ENCODE results near the gene EFCAB7.
"Not testable (repeated sequence)": the region's sequence is repeated elsewhere in the genome, so short reads cannot be mapped to it uniquely, and the experiment has no call there.

- not testable (repeated sequence) for TF ChIP-seq CTCF (optimal IDR thresholded peaks at IDR 0.05 in 1 of 3, IDR thresholded peaks at IDR 0.05 in 1 of 3, conservative IDR thresholded peaks at IDR 0.05 in 1 of 3; ENCODE audit: extremely low read depth in 1 of 3, insufficient read depth in 2 of 3, low read length in 3 of 3); EZH2 (IDR thresholded peaks at IDR 0.05; ENCODE audit: low read length)
Observed at GRCh38 chr1:63572686-63573085, 49.4 kb downstream of the EFCAB7 start.
